ENCODE results near the gene VAV2. TPM values are rescaled to one million over a fixed set of nuclear protein-coding genes. Genes with fewer than 3 reads are reported as not detected.
"Not testable (repeated sequence)": the region's sequence is repeated elsewhere in the genome, so short reads cannot be mapped to it uniquely, and the experiment has no call there.

The VAV2 gene
- total RNA-seq, 1 donor from 2014 or later = 18.7 TPM

DNA sequence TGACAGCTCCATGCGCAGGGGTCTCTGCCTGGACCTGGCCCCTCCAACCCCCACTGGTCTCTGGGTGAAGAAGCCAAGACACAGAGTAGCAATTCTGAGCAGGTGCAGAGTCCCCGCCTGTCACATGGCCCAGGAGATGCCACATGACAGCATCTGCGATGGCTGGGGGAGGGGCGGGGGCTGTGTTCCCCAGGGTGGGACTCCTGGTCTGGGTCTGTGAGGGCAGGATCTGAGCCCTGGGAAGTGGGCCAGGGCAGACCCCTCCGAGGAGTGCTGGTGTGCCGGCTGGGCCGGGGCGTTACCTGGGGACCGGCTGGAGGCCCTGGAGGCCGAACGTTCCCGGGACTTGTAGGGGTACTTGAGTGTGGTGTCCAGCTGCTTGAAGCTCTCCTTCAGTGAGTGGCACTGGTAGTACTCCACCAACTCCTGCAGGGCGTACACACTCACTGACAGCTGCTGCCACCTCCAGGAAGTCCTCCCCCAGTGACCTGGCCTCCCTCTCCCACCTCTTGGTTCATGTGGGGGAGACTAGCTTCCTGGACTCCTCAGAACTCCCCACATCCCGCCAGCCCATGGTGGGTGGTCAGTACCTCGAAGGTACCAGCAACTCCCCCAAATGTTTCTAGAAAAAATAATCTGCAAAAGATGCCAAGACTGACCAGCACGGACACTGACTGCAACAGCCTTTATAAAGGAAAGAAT lies 221.9 kb downstream of the VAV2 start:
- no peak overlapping the region for H3K4me3 ChIP-seq (ENCODE audit: low read depth, low read length)
- no peak for DNase-seq (ENCODE audit: low read depth)
- TF ChIP-seq, protein P1, sequence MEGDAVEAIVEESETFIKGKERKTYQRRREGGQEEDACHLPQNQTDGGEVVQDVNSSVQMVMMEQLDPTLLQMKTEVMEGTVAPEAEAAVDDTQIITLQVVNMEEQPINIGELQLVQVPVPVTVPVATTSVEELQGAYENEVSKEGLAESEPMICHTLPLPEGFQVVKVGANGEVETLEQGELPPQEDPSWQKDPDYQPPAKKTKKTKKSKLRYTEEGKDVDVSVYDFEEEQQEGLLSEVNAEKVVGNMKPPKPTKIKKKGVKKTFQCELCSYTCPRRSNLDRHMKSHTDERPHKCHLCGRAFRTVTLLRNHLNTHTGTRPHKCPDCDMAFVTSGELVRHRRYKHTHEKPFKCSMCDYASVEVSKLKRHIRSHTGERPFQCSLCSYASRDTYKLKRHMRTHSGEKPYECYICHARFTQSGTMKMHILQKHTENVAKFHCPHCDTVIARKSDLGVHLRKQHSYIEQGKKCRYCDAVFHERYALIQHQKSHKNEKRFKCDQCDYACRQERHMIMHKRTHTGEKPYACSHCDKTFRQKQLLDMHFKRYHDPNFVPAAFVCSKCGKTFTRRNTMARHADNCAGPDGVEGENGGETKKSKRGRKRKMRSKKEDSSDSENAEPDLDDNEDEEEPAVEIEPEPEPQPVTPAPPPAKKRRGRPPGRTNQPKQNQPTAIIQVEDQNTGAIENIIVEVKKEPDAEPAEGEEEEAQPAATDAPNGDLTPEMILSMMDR (conservative IDR thresholded peaks at IDR 0.05; ENCODE audit: low read depth, low read length) = no peak

DNA sequence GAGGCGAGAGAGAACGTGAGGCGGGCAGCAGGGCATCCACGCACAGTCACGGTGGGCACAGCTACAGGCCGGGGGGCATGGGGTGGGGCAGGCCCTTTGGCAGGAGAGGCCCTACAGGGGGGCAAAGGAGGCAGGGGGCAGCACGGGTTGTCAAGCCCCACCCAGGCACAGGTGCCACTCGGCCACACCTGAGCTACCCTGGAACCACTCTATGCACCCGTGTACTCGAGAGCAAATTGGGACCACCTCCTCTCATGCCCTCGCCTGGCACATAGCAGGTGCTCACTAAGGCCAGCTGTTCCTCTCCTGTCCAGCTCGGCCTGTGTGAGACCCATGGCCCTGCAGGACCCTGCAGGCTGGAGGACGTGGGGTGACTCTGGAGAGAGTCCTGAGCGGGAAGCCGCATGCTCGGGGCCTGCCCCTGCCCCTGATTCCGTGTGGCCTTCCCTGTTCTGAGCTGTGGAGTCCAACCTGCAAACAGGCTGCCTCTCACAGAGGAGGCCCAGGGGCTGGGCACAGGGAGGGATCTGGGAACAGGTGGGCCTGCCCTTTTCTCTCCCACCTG lies 222.5 kb downstream of the VAV2 start:
- TF ChIP-seq, protein P1 (conservative IDR thresholded peaks at IDR 0.05; ENCODE audit: low read depth, low read length) = no peak
- DNase-seq (ENCODE audit: low read depth) = no peak
- H3K4me3 ChIP-seq (ENCODE audit: low read depth, low read length) = no peak overlapping the region

DNA sequence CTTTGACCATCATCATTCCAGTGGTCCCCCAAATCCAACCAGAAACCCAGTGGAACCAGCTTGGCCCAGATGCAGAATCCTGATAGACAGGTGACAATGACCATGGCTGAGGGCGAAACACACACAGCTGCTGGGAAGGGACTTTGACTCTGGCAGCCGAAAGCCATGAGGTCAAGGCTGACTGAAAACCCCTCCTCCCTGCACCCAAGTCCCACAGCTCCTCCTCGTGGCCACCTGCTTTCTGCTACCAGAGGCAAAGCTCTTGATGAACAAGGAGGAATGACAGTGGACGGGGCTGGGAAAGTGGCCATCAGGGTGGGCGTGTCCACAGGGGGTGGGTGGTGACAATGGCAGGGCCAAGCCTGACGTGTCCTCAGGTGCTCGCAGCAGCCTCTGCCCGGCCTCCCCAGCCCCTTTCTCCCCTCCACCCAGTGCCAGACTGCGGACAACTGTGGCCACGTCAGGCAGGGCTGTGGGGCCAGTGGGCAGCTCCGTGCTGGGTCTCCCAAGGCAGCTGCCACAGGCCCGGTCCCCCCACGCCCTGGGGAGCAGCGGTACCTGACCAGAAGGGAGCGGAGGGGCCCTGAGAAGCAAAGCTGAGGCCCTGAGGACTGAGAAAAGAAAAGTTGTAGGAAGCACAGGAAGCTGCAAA lies 223.1 kb downstream of the VAV2 start:
- no peak overlapping the region for H3K4me3 ChIP-seq (ENCODE audit: low read depth, low read length)
- TF ChIP-seq, protein P1 (conservative IDR thresholded peaks at IDR 0.05; ENCODE audit: low read depth, low read length) = peak; percentile 50
- no peak for DNase-seq (ENCODE audit: low read depth)

DNA sequence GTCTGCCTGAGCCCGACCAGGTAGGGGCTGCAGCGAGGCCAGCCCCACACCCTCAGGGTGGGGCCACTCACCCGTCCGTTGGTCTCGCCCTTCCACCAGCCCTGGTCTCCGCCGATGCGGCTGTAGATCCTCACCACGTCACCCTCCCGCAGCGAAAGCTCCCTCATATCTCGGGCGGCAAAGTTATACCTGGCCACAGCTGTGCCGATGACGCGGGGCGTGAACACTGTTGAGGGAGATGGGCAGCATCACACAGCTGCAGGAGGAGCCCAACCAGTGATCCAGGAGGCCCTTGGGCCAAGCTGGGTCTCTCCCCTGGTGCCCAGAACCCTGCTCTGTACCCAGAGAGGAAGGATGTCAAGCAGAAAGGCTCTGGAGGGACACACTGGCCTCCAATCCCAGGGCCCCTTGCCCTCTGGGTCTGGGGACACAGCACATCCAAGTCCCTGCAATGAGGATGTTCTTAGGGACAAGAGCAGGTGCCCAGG lies 223.7 kb downstream of the VAV2 start:
- H3K4me3 ChIP-seq (ENCODE audit: low read depth, low read length) = no peak overlapping the region
- no peak for DNase-seq (ENCODE audit: low read depth)
- TF ChIP-seq, protein P1 (conservative IDR thresholded peaks at IDR 0.05; ENCODE audit: low read depth, low read length) = no peak

DNA sequence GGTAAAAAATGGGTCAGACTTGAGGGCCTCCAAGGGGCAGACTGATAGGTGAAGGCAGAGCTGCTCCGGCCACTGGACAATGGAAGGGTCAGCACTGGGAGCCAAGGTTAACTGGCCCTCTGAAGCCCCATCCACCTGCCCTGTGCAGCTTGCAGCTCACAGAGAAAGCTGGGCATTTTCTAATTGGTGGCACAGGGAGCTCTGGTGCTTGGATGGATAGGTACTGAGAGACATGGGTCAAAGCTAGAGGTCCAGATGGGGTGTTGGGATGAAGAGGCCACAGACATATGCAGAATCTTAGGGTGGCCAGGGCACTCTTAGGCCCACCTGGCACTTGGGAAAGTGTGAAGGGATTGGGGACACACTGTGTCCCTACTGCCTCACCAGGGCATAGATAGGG lies 224.5 kb downstream of the VAV2 start:
- TF ChIP-seq, protein P1 (conservative IDR thresholded peaks at IDR 0.05; ENCODE audit: low read depth, low read length) = no peak
- H3K4me3 ChIP-seq (ENCODE audit: low read depth, low read length) = no peak overlapping the region
- DNase-seq (ENCODE audit: low read depth) = no peak

DNA sequence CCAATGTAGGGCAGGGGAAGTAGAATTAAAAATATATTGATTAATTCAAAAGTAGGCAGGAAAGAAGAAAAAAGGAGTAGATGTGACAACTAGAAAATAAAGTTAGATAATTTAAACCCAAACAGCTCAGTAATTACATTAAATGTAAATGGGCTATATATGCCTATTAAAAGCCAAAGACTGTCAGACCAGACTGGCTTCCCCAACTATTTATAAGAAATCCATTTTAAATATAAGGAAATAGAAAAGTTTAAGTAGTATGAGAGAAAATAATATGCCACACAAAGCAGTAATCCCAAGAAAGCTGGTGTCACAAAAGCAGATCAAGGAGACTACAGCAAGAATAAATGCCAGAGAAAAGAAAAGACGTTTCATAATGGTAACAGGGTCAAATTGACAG lies 225.1 kb downstream of the VAV2 start:
- no peak for DNase-seq (ENCODE audit: low read depth)
- TF ChIP-seq, protein P1 (conservative IDR thresholded peaks at IDR 0.05; ENCODE audit: low read depth, low read length) = no peak
- no peak overlapping the region for H3K4me3 ChIP-seq (ENCODE audit: low read depth, low read length)

DNA sequence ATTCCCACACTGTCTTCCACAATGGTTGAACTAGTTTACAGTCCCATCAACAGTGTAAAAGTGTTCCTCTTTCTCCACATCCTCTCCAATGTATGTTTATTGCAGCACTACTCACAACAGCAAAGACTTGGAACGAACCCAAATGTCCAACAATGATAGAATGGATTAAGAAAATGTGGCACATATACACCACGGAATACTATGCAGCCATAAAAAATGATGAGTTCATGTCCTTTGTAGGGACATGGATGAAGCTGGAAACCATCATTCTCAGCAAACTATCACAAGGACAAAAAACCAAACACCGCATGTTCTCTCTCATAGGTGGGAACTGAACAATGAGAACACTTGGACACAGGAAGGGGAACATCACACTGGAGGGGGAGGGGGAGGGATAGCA lies 225.9 kb downstream of the VAV2 start:
- not testable (repeated sequence) for DNase-seq (ENCODE audit: low read depth); H3K4me3 ChIP-seq (ENCODE audit: low read depth, low read length)

Data from epithelial cell of proximal tubule (primary cell).